ENCODE results near the gene MGLL.

DNA sequence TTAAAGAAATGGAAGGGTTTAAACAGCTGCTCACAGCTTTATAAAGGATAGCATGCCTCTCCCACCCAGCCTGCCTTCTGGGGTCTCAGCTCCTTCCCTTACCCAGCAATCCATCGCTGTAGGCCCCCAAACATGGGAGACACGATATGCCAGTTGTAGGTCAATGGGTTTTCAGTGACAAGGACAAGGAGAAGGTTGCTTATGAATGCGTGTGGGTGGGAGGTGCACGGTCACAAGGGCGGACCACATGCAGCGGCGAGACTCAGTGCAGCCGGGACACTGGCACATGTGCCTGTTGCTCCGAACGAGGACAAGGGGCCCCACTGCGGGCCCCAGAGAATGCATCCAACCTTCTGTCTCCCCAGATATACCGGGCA is 67.0 kb downstream of the MGLL start:
- TF ChIP-seq CTCF (IDR thresholded peaks at IDR 0.05 in 8 of 11, conservative IDR thresholded peaks at IDR 0.05 in 3 of 11) (no peak), POLR2A (IDR thresholded peaks at IDR 0.05) (no peak), POLR2AphosphoS5 (IDR thresholded peaks at IDR 0.05) (no peak)
